Vagina (tissue), 2 donors: ENCODE measurements around the gene COL27A1.
"Not testable (repeated sequence)": the region's sequence is repeated elsewhere in the genome, so short reads cannot be mapped to it uniquely, and the experiment has no call there.

ENCODE experiments used
- CTCF ChIP-seq, 3 experiments: fragments of 450-650 bp in 2 of 3; fragments of 200-600 bp in 1 of 3; sonication (generic) in 1 of 3; IDR thresholded peaks; one replicate each; pipeline ENCODE4 v1.5.1; 2017 to 2019; ENCODE audit warnings: antibody characterized with exemption in 3 of 3, mild to moderate bottlenecking in 2 of 3, moderate library complexity in 2 of 3
- POLR2A ChIP-seq, 2 donors: fragments of 450-650 bp; IDR thresholded peaks; one replicate each; pipeline ENCODE4 v1.6.1; 2017; ENCODE audit warnings: antibody characterized with exemption in 2 of 2, mild to moderate bottlenecking in 2 of 2, moderate library complexity in 2 of 2
- POLR2AphosphoS5 ChIP-seq, 2 donors: sonication (generic); formaldehyde crosslinking; IDR thresholded peaks; one replicate each; pipeline ENCODE4 v1.9.0; 2017; ENCODE audit warnings: antibody characterized with exemption in 2 of 2, mild to moderate bottlenecking in 2 of 2, low read depth in 1 of 2; ENCODE audit not compliant: insufficient read depth in 1 of 2

- TF ChIP-seq CTCF (IDR thresholded peaks at IDR 0.05); POLR2A (IDR thresholded peaks at IDR 0.05); POLR2AphosphoS5 (IDR thresholded peaks at IDR 0.05; ENCODE audit: insufficient read depth in 1 of 2, low read depth in 1 of 2): not testable (repeated sequence)
These were observed 173.1 kb downstream of the COL27A1 start for GRCh38 chr9:114328357-114328820.
